ENCODE data around the gene RPH3AL.

RPH3AL gene

GRCh38 chr17:269616-270514, 82.7 kb downstream of the RPH3AL start:
- H3K4me3 ChIP-seq (ENCODE audit: low read depth, low read length): no peak overlapping the region
- peaks cover 3% of the 10 kb centered on the region for H3K36me3 ChIP-seq
- H3K27ac ChIP-seq: no peak overlapping the region
- TF ChIP-seq CTCF (IDR thresholded peaks at IDR 0.05; ENCODE audit: low read depth, low read length): no peak
- H3K9me3 ChIP-seq (ENCODE audit: severe bottlenecking): no peaks in the 10 kb centered on the region
- no peaks in the 10 kb centered on the region for H3K27me3 ChIP-seq (ENCODE audit: insufficient read depth, low read depth, severe bottlenecking)
- peak; percentile 9 for DNase-seq

- Histone ChIP-seq H3K9me3 (ENCODE audit: severe bottlenecking) (no peaks in the 10 kb centered on the region), H3K4me3 (ENCODE audit: low read depth, low read length) (no peak overlapping the region), H3K27me3 (ENCODE audit: insufficient read depth, low read depth, severe bottlenecking) (no peaks in the 10 kb centered on the region), H3K27ac (no peak overlapping the region), H3K36me3 (peaks cover 16% of the 10 kb centered on the region)
- no peak for TF ChIP-seq CTCF (IDR thresholded peaks at IDR 0.05; ENCODE audit: low read depth, low read length)
- DNase-seq: peak; percentile 8
Measured at GRCh38 chr17:266701-267667, 85.6 kb downstream of the RPH3AL start.

GRCh38 chr17:266219-266618, 86.4 kb downstream of the RPH3AL start:
- TF ChIP-seq CTCF (IDR thresholded peaks at IDR 0.05; ENCODE audit: low read depth, low read length): no peak
- H3K27me3 ChIP-seq (ENCODE audit: insufficient read depth, low read depth, severe bottlenecking): no peaks in the 10 kb centered on the region
- H3K4me3 ChIP-seq (ENCODE audit: low read depth, low read length): no peak overlapping the region
- peaks cover 13% of the 10 kb centered on the region for H3K36me3 ChIP-seq
- H3K27ac ChIP-seq: no peak overlapping the region
- DNase-seq: peak; percentile 2
- no peaks in the 10 kb centered on the region for H3K9me3 ChIP-seq (ENCODE audit: severe bottlenecking)

GRCh38 chr17:265718-266117, 86.9 kb downstream of the RPH3AL start:
- Histone ChIP-seq H3K27me3 (ENCODE audit: insufficient read depth, low read depth, severe bottlenecking) (no peaks in the 10 kb centered on the region), H3K4me3 (ENCODE audit: low read depth, low read length) (no peak overlapping the region), H3K27ac (no peak overlapping the region), H3K36me3 (peaks cover 13% of the 10 kb centered on the region), H3K9me3 (ENCODE audit: severe bottlenecking) (no peaks in the 10 kb centered on the region)
- no peak for TF ChIP-seq CTCF (IDR thresholded peaks at IDR 0.05; ENCODE audit: low read depth, low read length)
- peak; percentile 2 for DNase-seq

GRCh38 chr17:263773-264172, 88.8 kb downstream of the RPH3AL start:
- Histone ChIP-seq H3K4me3 (ENCODE audit: low read depth, low read length) (no peak overlapping the region), H3K36me3 (peaks cover 13% of the 10 kb centered on the region), H3K27me3 (ENCODE audit: insufficient read depth, low read depth, severe bottlenecking) (no peaks in the 10 kb centered on the region), H3K9me3 (ENCODE audit: severe bottlenecking) (no peaks in the 10 kb centered on the region), H3K27ac (no peak overlapping the region)
- no peak for TF ChIP-seq CTCF (IDR thresholded peaks at IDR 0.05; ENCODE audit: low read depth, low read length)
- peak; percentile 2 for DNase-seq
